Activated gamma-delta T cell treated with Interleukin-2 at 50 U/mL for 16 hours (primary cell): Measurements from ENCODE around the gene VWCE.

ENCODE experiments used
- DNase-seq: peaks from one replicate; pipeline ENCODE4 v3.0.0-alpha.2; 2020

Gene VWCE

DNA sequence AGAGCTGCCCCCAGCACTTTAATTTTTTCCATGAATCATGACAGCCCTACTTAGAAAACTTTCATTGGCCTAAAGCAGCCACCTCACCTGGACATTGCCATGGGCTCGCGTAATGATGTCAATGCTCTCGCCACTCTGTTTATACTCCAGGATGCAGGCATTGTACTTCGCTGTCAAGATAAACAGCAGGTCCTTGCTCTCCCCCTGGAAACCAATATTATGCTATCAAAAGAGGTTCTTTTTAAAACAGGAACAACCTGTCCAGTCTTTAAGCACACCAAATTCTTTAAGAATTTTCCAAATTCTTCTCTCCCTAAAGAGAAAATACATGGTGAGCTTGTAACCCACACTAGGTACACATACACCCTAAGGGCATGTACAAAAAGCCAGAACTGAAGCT is 34.8 kb upstream of the VWCE start:
- DNase-seq, result no peak

DNA sequence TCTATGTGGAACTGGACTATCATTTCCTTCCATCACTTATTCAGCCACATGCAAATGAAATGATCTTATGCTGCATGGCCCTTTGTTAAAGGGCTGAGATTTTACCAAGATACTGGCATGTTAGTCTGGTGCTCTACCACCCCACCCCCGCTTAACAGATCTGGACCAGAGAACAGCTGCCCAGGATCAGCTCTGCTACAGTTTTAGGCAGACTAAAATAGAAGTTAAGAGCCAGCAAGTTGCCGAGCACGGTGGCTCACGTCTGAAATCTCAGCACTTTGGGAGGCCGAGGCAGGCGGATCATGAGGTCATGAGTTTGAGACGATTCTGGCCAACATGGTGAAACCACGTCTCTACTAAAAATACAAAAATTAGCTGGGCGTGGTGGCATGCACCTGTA is 33.2 kb upstream of the VWCE start:
- DNase-seq, result no peak

DNA sequence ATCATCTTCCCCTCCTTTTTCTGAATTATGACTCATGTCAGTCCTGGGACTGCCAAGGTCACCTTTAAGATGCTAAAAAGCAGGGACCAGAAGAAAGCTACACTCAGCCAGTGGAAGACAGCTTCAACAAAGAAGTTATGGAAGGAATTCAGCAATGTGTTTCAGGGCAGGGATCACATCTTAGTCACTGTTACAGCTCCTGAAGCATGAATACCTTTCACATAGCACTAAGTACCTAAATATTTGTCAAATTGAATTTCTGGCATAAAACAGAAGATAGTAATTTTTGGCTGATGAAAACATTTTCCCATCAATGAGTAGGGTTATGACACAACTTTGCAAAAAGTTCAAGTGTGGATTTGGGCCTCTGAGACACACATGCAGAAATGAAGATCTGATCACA is 32.6 kb upstream of the VWCE start:
- no peak for DNase-seq

DNA sequence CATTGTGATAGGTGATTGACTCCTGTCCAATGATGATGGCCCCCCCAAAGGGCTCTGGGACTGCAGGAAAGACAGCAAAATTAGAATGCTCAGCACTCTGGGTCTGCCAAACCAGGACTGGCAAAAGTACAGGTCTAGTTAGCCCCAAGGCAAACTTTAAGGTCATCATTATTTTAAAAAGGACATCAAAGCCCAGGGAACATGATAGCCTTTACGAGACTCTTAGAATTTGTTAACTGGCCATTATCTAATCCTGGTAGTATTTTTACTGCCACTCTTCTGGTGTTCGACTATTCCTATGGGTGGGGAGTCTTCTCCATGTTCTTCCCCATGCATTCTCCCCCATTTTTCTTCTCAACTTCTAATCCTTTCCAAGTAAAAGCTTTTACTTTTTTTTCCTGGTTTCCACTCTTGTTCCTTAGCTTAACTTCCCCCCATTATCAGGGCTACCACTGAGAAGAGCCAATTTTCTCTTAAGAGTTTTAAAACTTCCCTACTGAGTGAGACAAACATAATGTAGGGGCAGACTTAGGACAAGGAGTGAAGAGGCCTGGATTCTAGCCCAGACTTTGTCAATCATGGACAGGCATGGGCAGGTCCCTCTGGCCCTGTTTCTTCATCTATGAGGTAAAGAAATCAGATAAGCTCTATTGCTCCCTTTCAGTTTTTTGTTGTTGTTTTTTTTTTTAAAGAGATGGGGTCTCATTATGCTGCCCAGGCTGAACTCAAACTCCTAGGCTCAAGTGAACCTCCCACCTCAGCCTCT is 30.7 kb upstream of the VWCE start:
- DNase-seq, result no peak

DNA sequence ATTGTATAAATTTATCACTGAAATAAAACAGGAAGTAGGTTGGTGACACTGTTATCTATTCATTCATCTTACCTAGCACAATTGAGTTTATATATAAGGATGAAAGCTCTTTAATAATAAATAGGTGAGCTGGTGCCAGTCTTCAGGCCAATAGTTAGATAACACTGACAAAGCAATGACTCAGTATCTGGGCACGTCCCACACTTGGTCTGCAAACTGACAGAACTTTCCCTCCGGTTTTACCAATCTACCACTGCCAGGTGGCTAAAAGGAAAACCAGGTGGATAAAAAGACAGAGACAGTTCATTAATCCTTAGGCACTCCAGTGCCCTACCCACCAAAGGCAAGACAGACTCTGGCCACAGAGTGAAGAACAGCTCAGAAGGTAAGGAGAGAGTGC is 20.1 kb upstream of the VWCE start:
- no peak for DNase-seq

DNA sequence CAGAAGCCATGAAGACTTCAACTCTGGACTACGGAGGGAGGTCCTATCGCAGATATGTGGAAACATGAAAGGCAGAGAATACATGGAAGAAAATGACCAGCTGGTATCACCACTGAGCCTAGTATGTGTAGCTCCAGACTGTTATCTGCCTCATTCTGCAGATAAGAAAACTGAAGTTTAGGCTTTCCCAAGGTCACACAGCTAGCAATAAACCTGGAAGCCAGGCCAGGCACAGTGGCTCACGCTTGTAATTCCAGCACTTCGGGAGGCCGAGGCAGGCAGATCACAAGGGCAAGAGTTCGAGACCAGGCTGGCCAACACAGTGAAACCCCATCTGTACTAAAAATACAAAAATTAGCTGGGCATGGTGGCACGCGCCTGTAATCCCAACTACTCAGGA is 15.6 kb upstream of the VWCE start:
- DNase-seq, result no peak

DNA sequence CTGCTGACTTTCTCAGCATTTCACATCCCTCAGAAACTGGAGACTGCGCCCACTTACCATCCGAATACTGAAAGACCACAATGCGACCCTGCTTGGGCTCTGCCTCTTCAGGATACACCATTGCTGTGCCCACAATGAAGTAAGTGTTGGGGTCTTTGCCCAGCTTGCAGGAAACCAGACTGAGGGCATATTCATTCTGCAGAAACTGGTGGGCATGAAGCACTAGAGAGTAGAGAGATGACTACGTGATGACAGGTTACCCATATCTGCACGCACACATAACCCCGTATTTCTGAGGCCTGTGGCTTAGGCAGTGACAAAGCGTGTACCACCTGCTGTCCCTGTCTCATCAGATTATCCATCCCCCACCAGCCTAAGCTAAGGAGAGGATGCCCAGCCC is 14.6 kb upstream of the VWCE start:
- DNase-seq, result no peak

DNA sequence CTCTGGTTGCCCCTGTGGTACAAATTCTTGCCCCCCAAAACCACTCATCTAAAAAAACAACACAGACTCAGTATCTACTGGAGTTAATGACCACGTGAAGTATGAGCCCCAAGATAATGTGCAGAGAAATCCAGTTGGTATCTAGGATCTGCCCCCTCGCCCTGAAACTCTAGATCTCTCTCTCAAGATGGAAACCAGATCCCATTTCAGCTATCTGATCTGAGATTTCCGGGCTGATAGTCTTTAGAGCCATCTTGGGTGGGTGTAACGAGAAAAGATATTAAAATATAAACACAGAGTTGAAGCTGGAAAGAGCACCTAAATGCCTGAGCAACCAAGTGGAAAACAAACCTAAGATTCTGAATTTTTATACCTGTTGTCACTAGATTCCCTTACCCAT is 14.0 kb upstream of the VWCE start:
- DNase-seq, result no peak

DNA sequence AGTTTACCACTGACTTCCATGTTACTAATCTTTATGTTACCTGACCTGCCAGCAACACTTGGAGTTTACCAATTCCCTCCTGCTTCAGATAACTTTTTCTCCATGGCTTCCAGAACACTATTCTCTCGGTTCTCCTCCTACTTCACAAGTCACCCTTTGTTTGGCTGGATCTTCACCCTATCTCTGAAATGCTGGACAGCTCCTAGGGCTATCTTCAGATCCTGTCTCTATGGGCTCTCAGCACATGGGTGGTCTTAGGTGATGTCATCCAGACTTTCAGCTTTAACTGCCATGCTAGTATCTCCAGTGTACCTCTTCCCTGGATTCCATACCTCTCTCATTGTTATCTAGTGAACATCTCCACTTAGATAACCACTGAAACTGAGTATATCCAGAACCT is 12.2 kb upstream of the VWCE start:
- DNase-seq, result no peak

DNA sequence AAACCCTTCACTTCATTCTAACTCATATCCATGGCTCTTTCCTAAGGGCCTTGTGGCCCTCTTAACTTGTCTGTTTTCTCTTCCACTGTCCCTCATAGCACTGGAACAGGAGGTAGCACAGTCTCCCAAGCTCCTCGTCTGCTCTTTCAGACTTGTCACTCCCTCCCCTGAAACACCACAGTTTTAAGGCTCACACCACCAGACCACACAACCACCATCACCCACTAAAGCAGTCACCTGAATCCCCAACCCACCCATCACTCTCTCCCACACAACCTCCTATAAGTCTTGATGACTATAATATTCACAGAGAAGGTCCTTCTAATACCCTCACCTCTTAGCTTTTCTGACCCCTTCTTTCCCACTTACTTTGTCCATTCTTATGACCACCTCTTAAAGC is 11.1 kb upstream of the VWCE start:
- DNase-seq, result no peak

DNA sequence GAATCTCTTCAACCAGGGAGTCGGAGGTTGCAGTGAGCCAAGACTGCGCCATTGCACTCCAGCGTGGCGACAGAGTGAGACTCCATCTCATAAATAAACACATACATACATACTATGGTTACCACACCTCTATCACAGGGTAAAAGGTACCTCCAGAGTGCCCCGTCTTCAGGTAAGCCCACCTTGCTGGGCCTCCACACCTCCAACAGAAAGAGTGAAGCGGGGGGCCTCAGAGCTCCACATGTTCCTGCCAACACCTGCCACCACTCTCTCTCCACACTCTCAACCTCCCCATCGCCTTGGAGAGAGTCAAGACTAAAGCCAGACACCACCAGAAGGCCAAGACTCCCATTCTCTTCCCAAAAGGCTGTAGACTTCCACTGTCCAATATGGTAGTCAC is 10.3 kb upstream of the VWCE start:
- DNase-seq, result no peak

DNA sequence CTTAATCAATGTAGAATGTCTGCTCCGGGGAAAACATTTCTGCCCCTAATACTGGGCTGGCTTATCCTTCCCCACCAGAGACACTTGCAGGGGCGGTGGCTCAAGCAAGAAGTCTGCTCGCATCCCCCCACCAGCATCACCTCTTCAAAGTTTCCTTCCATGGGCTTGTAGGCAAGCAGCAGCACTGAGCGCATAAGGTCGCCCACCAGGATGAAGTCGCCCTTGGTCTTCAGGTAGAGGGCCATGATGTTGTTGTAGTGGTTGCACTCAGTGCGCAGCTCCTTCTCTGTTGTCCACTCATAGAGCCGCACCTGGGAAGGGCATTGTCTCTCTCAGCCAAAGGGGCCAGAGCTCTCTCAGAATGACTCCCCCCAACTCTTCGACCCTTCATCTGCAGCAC is 8.6 kb upstream of the VWCE start:
- no peak for DNase-seq

DNA sequence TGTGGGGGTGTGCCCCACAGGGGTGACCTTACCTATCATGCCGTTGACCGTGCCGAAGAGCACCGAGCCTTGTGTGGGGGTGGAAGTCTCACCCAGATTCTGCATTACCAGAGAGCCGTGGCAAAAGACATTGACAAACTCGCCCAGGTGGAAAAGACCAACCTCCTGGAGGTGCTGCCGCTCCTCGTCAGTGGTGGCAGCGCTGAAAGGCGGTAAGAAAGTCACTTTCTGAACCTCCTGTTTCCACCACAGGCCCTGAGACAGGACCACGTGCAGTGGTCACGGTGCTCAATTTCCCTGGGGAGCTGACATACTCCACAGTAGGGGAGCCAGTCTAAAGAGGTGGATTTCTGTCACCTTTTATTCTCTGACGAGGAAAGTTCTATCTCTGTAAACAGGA is 7.4 kb upstream of the VWCE start:
- no peak for DNase-seq

DNA sequence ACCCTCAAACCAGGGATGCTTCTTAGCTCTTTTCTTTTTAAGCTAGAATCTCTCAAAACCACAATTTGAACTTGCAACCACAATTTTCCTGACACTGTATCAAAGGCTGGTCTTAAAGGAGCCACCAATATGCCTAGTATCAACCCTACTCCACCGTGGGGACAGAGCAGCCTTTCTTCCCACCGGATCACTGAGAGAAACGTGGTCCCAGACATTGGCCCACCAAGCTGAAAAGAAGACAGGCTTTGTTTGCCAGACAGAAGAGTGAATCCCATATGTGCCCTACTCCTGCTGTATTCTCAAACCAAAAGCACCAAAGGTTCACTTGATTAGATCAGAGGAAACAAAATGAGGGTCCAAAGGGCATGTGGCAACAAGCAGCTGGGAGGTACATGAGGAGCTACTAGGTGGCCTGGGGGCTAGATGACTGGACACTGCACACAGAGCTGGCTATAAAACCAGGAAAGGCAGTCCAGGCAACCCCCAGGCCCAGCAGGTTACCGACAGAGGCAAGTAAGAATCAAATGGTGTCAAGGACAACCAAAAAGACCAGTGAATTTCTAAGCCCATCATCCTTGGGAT is 3.6 kb upstream of the VWCE start:
- no peak for DNase-seq

DNA sequence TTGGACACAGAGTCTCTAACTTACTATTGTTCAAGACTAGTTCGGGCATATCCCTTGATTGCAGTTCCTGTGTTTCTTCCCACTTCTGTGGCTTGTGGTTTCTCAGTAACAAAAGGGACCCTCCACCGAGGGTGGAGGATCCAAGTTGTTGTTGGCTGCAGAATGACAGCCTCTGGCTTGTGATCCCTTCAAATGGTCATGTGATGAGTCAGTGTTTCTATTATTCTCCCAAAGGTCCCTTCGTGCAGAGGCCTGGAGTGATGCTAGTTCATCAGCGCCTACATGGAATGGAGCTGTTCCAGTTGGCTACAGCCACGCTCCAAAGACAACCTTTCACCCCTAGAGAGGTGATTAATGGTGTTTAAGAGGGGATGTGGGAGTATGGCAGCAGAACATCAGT is 2.6 kb upstream of the VWCE start:
- DNase-seq, result no peak

DNA sequence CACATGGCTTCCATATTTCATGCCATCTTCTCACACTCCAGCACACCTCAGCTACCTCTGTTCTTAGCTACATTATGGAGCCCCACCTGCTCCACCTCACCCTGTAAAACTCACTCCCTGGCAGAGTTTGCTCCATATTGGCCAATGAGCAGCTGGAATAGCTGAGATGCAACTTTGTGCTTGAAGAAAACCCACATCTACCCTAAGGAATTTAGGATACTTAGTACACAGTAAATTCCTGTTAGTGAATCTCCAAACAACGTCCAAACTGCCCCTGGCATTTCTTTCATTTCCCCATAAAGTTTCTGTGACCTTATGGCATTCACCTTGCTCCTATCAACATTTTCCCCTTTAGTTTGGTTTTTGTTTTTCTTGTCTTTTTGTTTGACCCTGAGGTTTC is 2.2 kb upstream of the VWCE start:
- DNase-seq, result no peak

DNA sequence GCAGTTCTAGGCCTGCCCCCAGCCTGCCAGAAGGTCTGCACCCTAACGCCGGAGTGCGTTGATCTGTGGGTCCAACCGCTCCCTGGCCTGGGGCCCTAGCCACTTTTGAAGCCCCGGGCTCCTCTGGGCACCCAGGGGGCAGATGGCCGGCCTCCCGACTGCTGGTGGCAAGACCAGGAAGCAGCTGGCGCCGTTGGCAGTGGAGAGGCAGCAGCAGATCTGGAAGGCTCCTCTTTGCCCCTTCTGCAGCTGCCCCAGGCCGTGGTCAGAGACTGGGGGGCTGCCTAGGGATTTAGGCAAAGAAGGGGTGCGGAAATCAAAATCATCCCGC is 445 bp upstream of the VWCE start:
- DNase-seq, result no peak

DNA sequence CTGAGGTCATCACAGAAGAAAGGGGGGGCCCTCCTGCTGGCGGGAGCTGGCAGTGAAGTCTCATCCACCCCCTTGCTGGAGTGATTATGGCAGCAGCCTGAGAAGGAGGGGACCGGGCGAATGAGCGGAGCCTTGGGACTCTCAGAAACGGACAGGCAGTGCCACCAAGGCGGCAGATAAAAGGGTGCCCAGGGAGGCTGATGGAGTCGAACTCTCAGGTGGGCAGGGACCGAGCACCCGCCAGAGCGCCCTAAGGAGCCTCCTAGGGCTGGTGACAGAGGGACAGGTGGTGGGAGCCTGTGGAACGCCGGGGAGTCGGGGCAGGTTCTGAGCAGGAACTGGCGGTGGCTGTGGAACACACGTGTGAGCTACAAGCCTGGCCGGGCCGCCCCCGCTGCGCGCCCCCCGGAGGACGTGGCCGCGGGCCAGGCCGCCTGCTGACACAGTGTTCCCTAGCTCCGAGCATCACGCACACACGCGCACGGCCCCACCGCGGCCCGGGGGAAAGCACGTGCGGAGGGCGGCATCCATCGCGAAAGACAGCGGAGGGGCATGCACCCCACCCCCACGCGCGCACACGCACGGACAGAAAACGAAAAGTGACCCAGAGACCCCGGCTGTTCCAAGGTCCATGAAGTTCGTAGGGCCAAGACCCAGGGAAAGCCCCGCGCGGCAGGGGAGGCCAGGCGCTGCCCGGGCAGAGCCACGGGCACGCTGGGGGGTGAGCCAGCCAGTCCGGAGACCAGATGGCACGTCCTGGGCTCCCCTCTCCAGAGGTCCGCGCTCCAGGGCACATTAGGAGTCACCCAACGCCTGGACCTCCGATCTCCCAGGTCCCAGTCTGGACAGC is 1.0 kb downstream of the VWCE start:
- no peak for DNase-seq

DNA sequence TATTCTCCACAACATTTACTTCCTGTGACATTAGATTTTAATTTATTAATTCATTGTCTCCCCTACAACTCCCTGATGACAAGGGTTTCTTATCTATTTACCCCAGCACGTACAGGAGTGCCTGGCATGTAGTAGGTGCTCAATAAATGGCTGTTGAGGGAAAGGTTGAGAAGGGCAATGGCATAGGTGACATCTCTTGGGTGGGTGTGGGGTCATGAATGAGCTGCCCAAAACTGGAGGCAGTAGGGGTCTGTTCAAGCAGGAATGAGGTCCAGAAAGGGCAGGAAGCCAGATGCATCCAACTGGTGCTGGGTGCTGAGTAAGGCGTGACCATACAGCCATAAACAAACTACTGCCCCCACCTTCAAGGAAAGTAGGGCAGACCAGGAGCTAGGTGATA is 2.8 kb downstream of the VWCE start:
- DNase-seq, result no peak

DNA sequence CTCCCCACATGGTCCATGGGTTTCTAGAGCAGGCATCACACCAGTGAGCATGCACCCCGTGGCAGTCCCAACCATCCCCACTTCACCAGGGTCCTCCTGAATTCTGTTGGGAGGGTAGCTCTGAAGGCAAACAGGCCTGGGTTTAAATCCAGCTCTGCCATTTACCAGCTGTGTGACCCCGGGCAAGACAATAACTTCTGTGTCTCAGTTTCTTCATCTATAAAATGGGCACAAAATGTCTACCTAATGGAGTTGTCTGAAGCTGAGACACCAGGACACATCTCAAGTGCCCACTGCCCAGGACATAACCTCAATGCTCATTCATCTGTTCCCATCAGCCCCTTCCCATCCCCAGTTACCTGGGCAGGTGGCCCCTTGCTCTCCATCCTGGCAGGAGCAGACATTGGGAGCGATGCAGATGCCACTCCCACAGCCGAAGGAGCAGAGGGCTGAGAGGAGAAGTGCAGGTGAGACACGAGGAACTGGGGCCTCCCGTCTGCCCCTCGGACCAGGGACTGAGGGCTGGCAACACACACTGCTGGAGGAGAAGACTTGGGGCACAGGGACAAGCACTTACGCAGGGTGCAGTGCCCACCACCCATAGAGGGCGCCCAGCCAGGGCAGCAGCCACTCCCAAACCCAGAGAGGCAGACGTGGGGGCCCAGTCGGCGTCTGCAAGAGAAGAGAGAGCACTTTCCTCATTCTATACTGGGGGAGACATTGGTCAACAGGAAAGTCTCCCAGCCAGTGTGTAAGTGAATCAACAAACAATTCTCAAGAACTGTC is 4.0 kb downstream of the VWCE start:
- no peak for DNase-seq

DNA sequence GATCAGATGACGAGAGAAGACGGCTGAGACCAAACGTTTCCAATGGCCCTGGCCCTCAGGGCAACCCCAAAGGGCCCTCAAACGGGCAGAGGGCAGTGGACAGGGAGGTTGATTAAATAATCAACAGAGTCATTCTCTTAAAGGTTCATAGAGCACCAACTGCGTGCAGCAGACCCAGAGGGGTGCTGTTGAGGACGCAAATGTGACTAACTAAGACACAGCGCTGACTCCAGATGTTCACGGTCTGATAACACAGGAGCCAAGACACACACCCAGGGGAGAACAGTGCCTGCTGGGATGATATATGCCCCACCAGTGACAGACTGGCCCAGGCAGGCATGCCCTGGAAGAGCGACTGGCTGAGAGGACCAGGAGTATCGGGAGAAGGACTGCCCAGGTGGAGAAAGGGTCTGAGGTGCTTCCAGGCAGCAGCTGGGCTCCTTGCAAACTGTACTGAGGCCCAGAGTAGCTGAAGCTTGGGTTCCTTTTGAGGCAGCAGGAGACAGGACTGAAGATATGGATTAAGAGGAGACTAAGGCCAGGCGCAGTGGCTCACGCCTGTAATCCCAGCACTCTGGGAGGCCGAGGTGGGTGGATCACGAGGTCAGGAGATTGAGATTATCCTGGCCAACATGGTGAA is 7.7 kb downstream of the VWCE start:
- DNase-seq, result no peak

DNA sequence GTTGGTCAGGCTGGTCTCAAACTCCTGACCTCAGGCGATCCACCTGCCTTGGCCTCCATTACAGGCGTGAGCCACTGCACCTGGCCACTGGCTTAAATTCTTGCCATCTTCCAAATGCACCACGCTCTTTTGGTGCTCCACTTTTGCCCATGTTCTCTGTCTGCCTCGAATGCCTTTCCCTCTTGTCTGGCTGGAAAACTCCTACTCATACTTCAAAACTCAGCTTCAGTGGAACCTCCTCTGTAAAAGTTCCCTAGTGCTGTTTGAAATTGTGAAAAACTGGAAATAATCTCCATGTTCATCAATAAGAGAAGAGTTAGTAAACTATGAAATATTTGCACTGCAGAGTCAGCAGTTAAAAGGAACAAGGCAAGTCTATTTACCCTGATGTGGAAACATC is 11.5 kb downstream of the VWCE start:
- no peak for DNase-seq

DNA sequence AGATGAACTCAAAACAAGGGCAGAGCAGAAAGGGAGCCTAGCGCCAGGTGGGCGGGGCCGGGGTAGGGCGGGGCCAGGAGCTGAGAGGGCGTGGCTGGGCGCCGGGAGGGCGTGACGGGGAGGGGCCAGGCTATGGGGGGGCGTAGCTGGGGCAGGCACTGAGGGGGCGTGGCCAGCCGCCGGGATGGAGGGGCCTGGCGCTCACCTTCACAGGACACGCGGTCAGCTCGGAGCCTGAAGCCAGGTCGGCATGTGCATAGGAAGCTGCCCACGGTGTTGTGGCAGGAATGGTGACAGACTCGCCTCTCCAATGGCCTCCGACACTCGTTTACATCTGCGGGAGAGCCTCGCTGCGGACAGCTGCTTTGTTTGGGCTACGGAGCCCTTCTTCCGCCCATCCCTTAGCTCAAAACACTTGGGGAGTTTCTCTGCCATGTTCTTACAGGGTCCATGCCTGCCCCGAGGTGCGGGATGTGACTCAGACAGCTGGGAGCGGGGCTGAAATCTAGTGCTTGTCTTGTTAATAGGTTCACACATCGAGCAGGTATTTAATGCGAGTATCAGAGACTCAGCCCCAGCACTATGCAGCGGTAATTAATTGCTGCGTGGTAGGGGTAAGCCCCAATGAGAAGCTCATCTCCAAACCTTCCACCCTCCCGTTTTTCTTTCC is 13.4 kb downstream of the VWCE start:
- no peak for DNase-seq
